Lower leg skin (tissue), 4 donors: ENCODE data around the gene TLCD1. TPM values are rescaled to one million over a fixed set of nuclear protein-coding genes. Genes with fewer than 3 reads are reported as not detected.
"Not testable (repeated sequence)": the region's sequence is repeated elsewhere in the genome, so short reads cannot be mapped to it uniquely, and the experiment has no call there.

Source experiments
- DNase-seq, 2 donors: peaks; one replicate each; pipeline ENCODE4 v3.0.0-alpha.2; 2019; ENCODE audit warnings: low spot score in 2 of 2
- H3K4me3 ChIP-seq: fragments of 200-600 bp; sonication (generic); 2 replicates; pipeline ENCODE4 v1.5.1; 2017; ENCODE audit warnings: mild to moderate bottlenecking, low read depth; ENCODE audit not compliant: poor library complexity, severe bottlenecking
- CTCF ChIP-seq, 3 donors: fragments of 450-650 bp; IDR thresholded peaks; one replicate each; pipeline ENCODE4 v1.5.1; 2016; ENCODE audit warnings: antibody characterized with exemption in 3 of 3, mild to moderate bottlenecking in 3 of 3, moderate library complexity in 2 of 3
- POLR2A ChIP-seq, 2 donors: fragments of 450-650 bp; IDR thresholded peaks; one replicate each; pipeline ENCODE4 v1.6.1; 2016 to 2017; ENCODE audit warnings: antibody characterized with exemption in 2 of 2, mild to moderate bottlenecking in 1 of 2, moderate library complexity in 1 of 2
- WGBS, 2 donors: methylation state at CpG; one replicate each; pipeline ENCODE4 v1.1.5; 2018; 5-methylcytosine and 5-hydroxymethylcytosine counted together
- intact Hi-C: fragments of 100-400 bp; cut with DNase I; formaldehyde crosslinking; loops from one replicate; pipeline ENCODE4 v1.15.0; 2023; ENCODE audit warnings: low total_unique reads
- total RNA-seq, 4 donors: library from RNA; depleted of rRNA; stranded (reverse); fragments of >200 nt; gene quantifications; one replicate each; pipeline ENCODE4 v1.1.0, GENCODE V29; 2016

The TLCD1 gene
- total RNA-seq, 4 donors from 2014 or later: 9.4 to 33.6 (median 23.5) TPM

- DNase-seq: no peak
- 87 to 92% methylated on average over 10 of the region's 10 CpGs for WGBS, 2 donors
- intact Hi-C loops: no loop called here
Observed at GRCh38 chr17:28738680-28739384, 12.8 kb upstream of the TLCD1 start.

GRCh38 chr17:28737770-28738679 is 12.0 kb upstream of the TLCD1 start:
- no peak overlapping the region for H3K4me3 ChIP-seq
- intact Hi-C loops: no loop called here
- TF ChIP-seq CTCF (IDR thresholded peaks at IDR 0.05) (no peak), POLR2A (IDR thresholded peaks at IDR 0.05) (no peak)
- 76 to 81% methylated on average over 21 to 22 of the region's 22 CpGs for WGBS, 2 donors
- DNase-seq: no peak

More at GRCh38 chr17:28738680-28739384, 12.8 kb upstream of the TLCD1 start:
- no peak overlapping the region for H3K4me3 ChIP-seq
- TF ChIP-seq POLR2A (IDR thresholded peaks at IDR 0.05) (no peak), CTCF (IDR thresholded peaks at IDR 0.05) (no peak)

- WGBS, 2 donors: 94 to 97% methylated on average over 12 of the region's 12 CpGs
- TF ChIP-seq CTCF (IDR thresholded peaks at IDR 0.05) (no peak), POLR2A (IDR thresholded peaks at IDR 0.05) (no peak)
- intact Hi-C loops: no loop called here
- DNase-seq: no peak
- no peak overlapping the region for H3K4me3 ChIP-seq
Observed at GRCh38 chr17:28737316-28737715, 11.3 kb upstream of the TLCD1 start.

- DNase-seq, H3K4me3 ChIP-seq, intact Hi-C loops: not testable (repeated sequence)
- 94 to 96% methylated on average over 7 to 8 of the region's 8 CpGs for WGBS, 2 donors
Observed at GRCh38 chr17:28735913-28736769, 10.1 kb upstream of the TLCD1 start.

- no peak for TF ChIP-seq CTCF (IDR thresholded peaks at IDR 0.05)
- TF ChIP-seq POLR2A (IDR thresholded peaks at IDR 0.05): no peak
- intact Hi-C loops: no loop called here
- 27 to 71% methylated on average over 5 of the region's 5 CpGs for WGBS, 2 donors
- no peak overlapping the region for H3K4me3 ChIP-seq
- DNase-seq: no peak
Observed at GRCh38 chr17:28735242-28735722, 9.2 kb upstream of the TLCD1 start.
